Panc1 (cell line): ENCODE data around the gene KHDC4. TPM values are rescaled to one million over a fixed set of nuclear protein-coding genes. Genes with fewer than 3 reads are reported as not detected.

Source experiments
- ATAC-seq: fragments of 200-7000 bp; cut with Tn5 transposase; 2 replicates; pipeline ENCODE4 v1.9.1; 2020; ENCODE audit warnings: mild to moderate bottlenecking, moderate library complexity
- BruUV-seq: library from RNA; stranded (reverse); fragments of 400-500 nt; replicated peaks from 2 replicates; lab custom pipeline; 2021; lab: Mats Ljungman, UMichigan
- CTCF ChIA-PET: fragments of 300-600 bp; sonication (Branson Sonifier 250); formaldehyde crosslinking; loops from one replicate; lab custom pipeline; 2022; ENCODE audit warnings: antibody characterized with exemption; lab: Charles Lee
- POLR2A ChIA-PET: fragments of 300-600 bp; sonication (Branson Sonifier 250); formaldehyde crosslinking; loops from one replicate; lab custom pipeline; 2022; ENCODE audit warnings: antibody characterized with exemption; lab: Charles Lee
- DNase-seq: peaks from one replicate; pipeline ENCODE4 v3.0.0-alpha.2; 2010; ENCODE audit warnings: low read depth, low spot score
- H3K27ac ChIP-seq: 2 replicates; pipeline ENCODE4 v1.5.1; 2011; ENCODE audit warnings: mild to moderate bottlenecking, low read length, inconsistent platforms
- H3K27me3 ChIP-seq: fragments of 200-500 bp; sonication (Bioruptor generic); 2 replicates; pipeline ENCODE4 v1.6.0; 2014; ENCODE audit warnings: low read length, inconsistent platforms; ENCODE audit not compliant: control insufficient read depth, insufficient read depth
- H3K36me3 ChIP-seq: fragments of 200-500 bp; sonication (Bioruptor generic); 2 replicates; pipeline ENCODE4 v1.5.1; 2014; ENCODE audit warnings: inconsistent platforms, mild to moderate bottlenecking, low read length, moderate library complexity; ENCODE audit not compliant: control insufficient read depth, insufficient read depth
- H3K4me1 ChIP-seq: 2 replicates; pipeline ENCODE4 v1.5.1; 2011; ENCODE audit warnings: inconsistent platforms, mild to moderate bottlenecking, low read length, moderate library complexity; ENCODE audit not compliant: control insufficient read depth, insufficient read depth
- H3K4me3 ChIP-seq, 2 experiments: 2 replicates each; pipeline ENCODE4 v1.5.1; 2011 to 2012; ENCODE audit warnings: low read depth in 2 of 2, low read length in 2 of 2, mild to moderate bottlenecking in 2 of 2, inconsistent platforms in 1 of 2, moderate library complexity in 1 of 2
- H3K9me3 ChIP-seq: fragments of 200-500 bp; sonication (Bioruptor generic); 2 replicates; pipeline ENCODE4 v1.5.1; 2014; ENCODE audit warnings: low read depth, mild to moderate bottlenecking, inconsistent platforms, low read length, moderate library complexity; ENCODE audit not compliant: control insufficient read depth, insufficient read depth
- POLR2AphosphoS5 ChIP-seq: IDR thresholded peaks from 2 replicates; pipeline ENCODE4 v1.6.1; 2012; ENCODE audit warnings: mild to moderate bottlenecking, low read depth, low read length, moderate library complexity
- SIN3A ChIP-seq: IDR thresholded peaks from 2 replicates; pipeline ENCODE4 v1.6.1; 2012; ENCODE audit warnings: low read depth, mild to moderate bottlenecking, low read length, moderate library complexity, borderline replicate concordance; ENCODE audit not compliant: insufficient read depth
- TCF7L2 ChIP-seq: IDR thresholded peaks from 2 replicates; pipeline ENCODE4 v1.6.1; 2011; ENCODE audit warnings: mild to moderate bottlenecking, low read depth, low read length, inconsistent platforms
- in situ Hi-C: cut with HindIII; loops from 2 replicates; pipeline ENCODE4 v1.10.0; 2016; ENCODE audit warnings: low sequenced_read_pairs, low pct_unique_long_range_greater_than_20kb
- intact Hi-C: fragments of 100-400 bp; cut with micrococcal nuclease; formaldehyde crosslinking; loops from one replicate; pipeline ENCODE4 v1.10.0; 2022; ENCODE audit not compliant: unreplicated experiment
- total RNA-seq: library from RNA; stranded (reverse); gene quantifications from one replicate; pipeline ENCODE4 v1.2.1, GENCODE V29; 2021; ENCODE audit not compliant: unreplicated experiment
- TF ChIP-seq, protein P1 (sequence below), 2 experiments: IDR thresholded peaks; 2 replicates each; pipeline ENCODE4 v1.6.1; 2011 to 2012; ENCODE audit warnings: low read depth in 2 of 2, control low read depth in 1 of 2, low read length in 1 of 2, mild to moderate bottlenecking in 1 of 2, moderate library complexity in 1 of 2; ENCODE audit not compliant: insufficient read depth in 1 of 2
- TF ChIP-seq, protein P2 (sequence below): fragments of 450-650 bp; IDR thresholded peaks from 2 replicates; pipeline ENCODE4 v1.5.1; 2017; ENCODE audit warnings: mild to moderate bottlenecking

KHDC4 gene
- total RNA-seq, 1 experiment from 2014 or later = 80.4 TPM

DNA sequence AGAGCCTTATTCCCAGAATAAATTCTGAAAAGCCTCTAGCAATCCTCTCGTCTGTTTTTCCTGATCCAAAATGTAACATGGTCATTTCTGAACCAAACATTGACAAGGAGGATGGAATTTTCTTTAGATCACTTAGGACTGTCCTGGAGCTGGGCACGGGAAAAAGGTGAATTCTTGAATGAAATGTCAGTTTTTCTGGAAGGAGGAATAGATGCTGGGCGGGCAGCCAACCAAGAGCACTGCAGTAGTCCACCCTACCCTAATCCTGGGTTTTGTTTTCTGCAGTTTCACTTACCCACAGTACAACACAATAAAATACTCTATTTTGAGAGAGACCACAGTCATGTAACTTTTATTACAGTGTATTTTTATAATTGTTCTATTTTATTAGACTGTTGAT lies 44.0 kb downstream of the KHDC4 start:
- DNase-seq (no peak), ATAC-seq (no peak)
- H3K4me1 ChIP-seq = peaks cover 14% of the 10 kb centered on the region
- no peaks in the 10 kb centered on the region for H3K36me3 ChIP-seq
- H3K9me3 ChIP-seq = no peaks in the 10 kb centered on the region
- no peak overlapping the region for H3K4me3 ChIP-seq
- intact Hi-C loops = no loop called here
- H3K27me3 ChIP-seq = no peaks in the 10 kb centered on the region
- in situ Hi-C loops = no loop called here
- H3K27ac ChIP-seq = no peak overlapping the region
- POLR2A ChIA-PET = no interaction called here
- CTCF ChIA-PET = no interaction called here
- no TSS peak for BruUV-seq
- TF ChIP-seq POLR2AphosphoS5 (no peak), SIN3A (no peak), TCF7L2 (no peak)
- TF ChIP-seq, protein P1, sequence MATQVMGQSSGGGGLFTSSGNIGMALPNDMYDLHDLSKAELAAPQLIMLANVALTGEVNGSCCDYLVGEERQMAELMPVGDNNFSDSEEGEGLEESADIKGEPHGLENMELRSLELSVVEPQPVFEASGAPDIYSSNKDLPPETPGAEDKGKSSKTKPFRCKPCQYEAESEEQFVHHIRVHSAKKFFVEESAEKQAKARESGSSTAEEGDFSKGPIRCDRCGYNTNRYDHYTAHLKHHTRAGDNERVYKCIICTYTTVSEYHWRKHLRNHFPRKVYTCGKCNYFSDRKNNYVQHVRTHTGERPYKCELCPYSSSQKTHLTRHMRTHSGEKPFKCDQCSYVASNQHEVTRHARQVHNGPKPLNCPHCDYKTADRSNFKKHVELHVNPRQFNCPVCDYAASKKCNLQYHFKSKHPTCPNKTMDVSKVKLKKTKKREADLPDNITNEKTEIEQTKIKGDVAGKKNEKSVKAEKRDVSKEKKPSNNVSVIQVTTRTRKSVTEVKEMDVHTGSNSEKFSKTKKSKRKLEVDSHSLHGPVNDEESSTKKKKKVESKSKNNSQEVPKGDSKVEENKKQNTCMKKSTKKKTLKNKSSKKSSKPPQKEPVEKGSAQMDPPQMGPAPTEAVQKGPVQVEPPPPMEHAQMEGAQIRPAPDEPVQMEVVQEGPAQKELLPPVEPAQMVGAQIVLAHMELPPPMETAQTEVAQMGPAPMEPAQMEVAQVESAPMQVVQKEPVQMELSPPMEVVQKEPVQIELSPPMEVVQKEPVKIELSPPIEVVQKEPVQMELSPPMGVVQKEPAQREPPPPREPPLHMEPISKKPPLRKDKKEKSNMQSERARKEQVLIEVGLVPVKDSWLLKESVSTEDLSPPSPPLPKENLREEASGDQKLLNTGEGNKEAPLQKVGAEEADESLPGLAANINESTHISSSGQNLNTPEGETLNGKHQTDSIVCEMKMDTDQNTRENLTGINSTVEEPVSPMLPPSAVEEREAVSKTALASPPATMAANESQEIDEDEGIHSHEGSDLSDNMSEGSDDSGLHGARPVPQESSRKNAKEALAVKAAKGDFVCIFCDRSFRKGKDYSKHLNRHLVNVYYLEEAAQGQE (IDR thresholded peaks at IDR 0.05; ENCODE audit: insufficient read depth in 1 of 2, low read depth in 2 of 2, low read length in 1 of 2) = no peak
- TF ChIP-seq, protein P2, sequence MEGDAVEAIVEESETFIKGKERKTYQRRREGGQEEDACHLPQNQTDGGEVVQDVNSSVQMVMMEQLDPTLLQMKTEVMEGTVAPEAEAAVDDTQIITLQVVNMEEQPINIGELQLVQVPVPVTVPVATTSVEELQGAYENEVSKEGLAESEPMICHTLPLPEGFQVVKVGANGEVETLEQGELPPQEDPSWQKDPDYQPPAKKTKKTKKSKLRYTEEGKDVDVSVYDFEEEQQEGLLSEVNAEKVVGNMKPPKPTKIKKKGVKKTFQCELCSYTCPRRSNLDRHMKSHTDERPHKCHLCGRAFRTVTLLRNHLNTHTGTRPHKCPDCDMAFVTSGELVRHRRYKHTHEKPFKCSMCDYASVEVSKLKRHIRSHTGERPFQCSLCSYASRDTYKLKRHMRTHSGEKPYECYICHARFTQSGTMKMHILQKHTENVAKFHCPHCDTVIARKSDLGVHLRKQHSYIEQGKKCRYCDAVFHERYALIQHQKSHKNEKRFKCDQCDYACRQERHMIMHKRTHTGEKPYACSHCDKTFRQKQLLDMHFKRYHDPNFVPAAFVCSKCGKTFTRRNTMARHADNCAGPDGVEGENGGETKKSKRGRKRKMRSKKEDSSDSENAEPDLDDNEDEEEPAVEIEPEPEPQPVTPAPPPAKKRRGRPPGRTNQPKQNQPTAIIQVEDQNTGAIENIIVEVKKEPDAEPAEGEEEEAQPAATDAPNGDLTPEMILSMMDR = no peak

DNA sequence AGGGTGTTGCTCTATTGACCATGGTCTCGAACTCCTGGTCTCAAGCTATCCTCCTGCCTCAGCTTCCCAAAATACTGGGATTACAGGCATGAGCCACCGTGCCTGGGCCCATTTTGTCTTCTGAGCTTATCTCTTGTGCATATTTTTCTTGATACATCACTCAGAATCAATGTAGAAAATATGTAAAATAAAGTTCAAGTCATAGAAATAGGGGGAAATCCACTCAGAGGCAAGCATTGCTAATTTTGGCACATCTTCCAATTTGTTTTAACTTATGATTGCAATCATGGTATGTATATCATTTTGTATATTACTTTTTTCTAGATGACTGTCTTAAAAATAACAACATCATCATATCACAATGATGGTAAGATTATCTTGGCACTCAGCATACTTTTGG lies 44.6 kb downstream of the KHDC4 start:
- BruUV-seq = no TSS peak
- no peak for ATAC-seq
- TF ChIP-seq SIN3A (no peak), POLR2AphosphoS5 (no peak), TCF7L2 (no peak)
- H3K36me3 ChIP-seq = no peaks in the 10 kb centered on the region
- CTCF ChIA-PET = no interaction called here
- DNase-seq = no peak
- POLR2A ChIA-PET = no interaction called here
- no peaks in the 10 kb centered on the region for H3K27me3 ChIP-seq
- H3K4me1 ChIP-seq = peaks cover 14% of the 10 kb centered on the region
- H3K4me3 ChIP-seq = no peak overlapping the region
- H3K27ac ChIP-seq = no peak overlapping the region
- in situ Hi-C loops (no loop called here), intact Hi-C loops (no loop called here)
- no peaks in the 10 kb centered on the region for H3K9me3 ChIP-seq

DNA sequence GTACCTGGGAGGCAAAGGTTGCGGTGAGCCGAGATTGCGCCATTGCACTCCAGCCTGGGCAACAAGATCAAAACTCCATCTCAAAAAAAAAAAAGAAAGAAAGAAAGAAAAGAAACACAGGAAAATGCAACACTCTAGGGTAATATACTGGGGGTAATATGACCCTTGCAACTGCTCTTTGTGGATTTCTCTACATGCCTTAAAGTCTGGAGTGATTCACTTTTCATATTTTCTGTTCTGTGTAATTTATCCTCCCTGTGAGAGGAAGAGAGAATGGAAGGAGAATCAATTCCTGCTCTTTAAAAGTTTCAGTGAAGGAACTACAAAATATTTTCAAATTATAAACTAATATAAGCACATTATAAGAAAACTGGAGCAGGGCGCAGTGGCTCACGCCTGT lies 45.7 kb downstream of the KHDC4 start:
- ATAC-seq = no peak
- H3K9me3 ChIP-seq = no peaks in the 10 kb centered on the region
- CTCF ChIA-PET = no interaction called here
- no peak for DNase-seq
- POLR2A ChIA-PET = no interaction called here
- H3K4me3 ChIP-seq = no peak overlapping the region
- no peaks in the 10 kb centered on the region for H3K27me3 ChIP-seq
- no peaks in the 10 kb centered on the region for H3K36me3 ChIP-seq
- H3K27ac ChIP-seq = no peak overlapping the region
- TF ChIP-seq, protein P1 (IDR thresholded peaks at IDR 0.05; ENCODE audit: insufficient read depth in 1 of 2, low read depth in 2 of 2, low read length in 1 of 2) = no peak
- TF ChIP-seq, protein P2 = no peak
- no peak for TF ChIP-seq TCF7L2
- no peak for TF ChIP-seq SIN3A
- TF ChIP-seq POLR2AphosphoS5 = no peak
- intact Hi-C loops = no loop called here
- in situ Hi-C loops = no loop called here
- BruUV-seq = no TSS peak
- peaks cover 7% of the 10 kb centered on the region for H3K4me1 ChIP-seq
